Iris pigment epithelial cell (primary cell): ENCODE data around the gene TCF7L2.

Experiments used
- DNase-seq: peaks from one replicate; pipeline ENCODE4 v3.0.0-alpha.2; 2011; ENCODE audit warnings: low read depth

TCF7L2 gene

GRCh38 chr10:113148901-113149300 lies 198.9 kb downstream of the TCF7L2 start:
- DNase-seq = no peak

DNA sequence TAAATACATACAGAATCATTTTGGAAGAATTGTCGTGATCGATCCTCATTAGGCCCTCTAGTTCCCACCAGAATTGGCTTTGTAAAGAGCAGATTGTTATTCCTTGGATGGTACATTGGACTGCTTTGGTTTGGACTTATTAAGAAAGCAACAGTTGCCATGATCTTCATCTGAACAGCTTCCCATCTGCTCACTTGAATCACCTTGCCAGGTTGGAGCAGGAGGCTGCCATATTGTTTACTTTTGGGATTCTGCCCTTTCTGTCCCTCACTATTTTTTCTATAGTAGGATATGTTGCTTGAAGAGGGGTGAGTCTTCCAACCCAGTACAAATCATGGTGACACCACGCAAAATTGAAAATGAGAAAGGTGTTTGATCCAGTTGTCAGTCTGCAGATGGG lies 199.6 kb downstream of the TCF7L2 start:
- DNase-seq = no peak

DNA sequence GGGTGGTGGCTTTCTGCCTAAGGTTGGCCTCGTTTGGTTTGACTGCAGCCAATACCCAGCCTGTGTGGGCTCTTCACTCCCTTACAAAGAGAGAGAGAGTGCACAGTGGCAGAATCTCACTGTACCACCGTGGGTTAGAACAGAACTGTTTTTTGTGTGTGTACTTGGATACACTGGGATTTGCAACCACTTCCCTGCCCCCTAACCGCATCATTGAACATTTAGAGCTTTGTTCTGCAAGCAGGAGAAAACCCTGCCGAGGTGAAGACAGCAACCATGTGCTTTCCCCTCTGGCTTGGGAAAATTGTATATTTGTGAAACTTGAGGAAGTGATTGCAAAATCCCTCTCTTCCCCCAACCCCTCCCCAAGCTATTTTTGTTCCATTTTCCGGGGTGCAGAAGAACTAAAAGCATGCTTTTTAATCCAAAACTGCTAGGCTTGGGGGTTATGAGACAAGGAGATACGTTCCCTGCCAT lies 201.2 kb downstream of the TCF7L2 start:
- peak; percentile 48 for DNase-seq

DNA sequence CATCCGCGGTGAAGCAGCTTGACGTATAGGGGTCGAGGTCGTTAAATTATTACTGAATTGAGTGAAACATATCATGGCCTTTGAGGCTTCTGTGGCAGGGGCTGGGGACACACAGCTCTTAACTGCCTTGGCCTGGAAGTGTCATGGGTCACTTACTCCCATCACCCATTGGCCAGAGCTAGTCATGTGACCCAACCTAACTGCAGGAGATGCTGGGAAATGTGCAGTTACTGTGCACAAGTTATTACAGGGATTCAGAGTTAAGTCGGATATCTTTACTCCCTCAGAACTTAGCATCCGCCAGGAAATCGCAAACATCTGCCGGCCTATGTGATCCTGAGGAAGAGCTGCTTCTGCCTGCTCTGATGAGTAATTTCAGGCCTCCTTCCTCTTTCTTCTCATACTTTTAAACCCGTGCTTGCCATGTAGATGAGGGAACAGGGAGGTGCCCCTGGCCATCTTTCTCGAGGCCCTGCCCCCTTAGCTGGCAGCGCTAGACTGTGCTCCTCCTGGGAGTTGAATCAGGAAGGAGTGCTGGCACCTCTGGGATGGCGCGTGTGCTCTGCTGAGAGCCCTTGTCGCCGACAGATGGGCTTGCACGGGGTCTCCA lies 203.6 kb downstream of the TCF7L2 start:
- DNase-seq = no peak

- DNase-seq = no peak
Observed at GRCh38 chr10:113157441-113157840, 207.4 kb downstream of the TCF7L2 start.

DNA sequence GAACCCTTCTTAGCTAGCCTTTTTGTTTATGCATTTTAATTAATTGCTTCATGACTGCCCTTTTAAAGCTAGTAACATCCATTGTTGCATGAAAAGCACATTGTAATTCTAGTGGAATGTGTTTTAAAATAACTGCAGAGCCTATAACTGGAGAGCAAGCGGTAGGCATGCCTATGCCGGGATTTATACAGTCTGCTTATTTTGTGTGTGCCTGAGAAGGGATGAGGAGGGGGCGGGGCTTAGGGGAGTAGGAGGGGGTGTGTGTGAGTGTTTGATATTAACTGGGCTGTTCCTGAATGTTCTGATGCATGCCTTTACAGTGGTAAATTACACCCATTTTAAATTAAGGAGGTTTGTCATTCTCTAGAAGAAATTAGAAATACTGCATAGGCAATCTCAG lies 208.1 kb downstream of the TCF7L2 start:
- DNase-seq = no peak

- no peak for DNase-seq
Observed at GRCh38 chr10:113159563-113159962, 209.5 kb downstream of the TCF7L2 start.

GRCh38 chr10:113160641-113161040 lies 210.6 kb downstream of the TCF7L2 start:
- no peak for DNase-seq

DNA sequence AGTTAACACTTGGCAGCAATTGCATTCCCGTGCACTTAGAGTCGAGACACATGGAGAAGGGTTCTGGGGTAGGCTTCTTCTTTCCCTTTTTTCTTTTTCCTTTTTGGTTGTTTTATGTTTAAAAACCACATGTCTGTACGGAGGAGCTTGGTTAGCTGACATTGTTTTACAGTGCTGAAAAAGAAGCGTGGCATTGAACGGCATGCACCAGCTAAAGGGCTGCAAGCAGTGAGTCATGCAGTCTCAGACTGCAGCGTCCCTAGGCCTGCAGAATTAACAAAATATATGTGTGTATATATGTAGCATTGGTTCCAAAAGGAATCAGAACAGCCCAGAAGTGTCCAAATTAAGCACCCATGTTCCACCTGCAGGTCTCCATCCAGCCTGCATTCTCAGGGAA lies 211.0 kb downstream of the TCF7L2 start:
- DNase-seq = no peak

GRCh38 chr10:113162960-113163359 lies 212.9 kb downstream of the TCF7L2 start:
- no peak for DNase-seq

DNA sequence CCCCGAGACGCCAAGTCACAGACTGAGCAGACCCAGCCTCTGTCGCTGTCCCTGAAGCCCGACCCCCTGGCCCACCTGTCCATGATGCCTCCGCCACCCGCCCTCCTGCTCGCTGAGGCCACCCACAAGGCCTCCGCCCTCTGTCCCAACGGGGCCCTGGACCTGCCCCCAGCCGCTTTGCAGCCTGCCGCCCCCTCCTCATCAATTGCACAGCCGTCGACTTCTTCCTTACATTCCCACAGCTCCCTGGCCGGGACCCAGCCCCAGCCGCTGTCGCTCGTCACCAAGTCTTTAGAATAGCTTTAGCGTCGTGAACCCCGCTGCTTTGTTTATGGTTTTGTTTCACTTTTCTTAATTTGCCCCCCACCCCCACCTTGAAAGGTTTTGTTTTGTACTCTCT lies 215.6 kb downstream of the TCF7L2 start:
- DNase-seq = no peak

DNA sequence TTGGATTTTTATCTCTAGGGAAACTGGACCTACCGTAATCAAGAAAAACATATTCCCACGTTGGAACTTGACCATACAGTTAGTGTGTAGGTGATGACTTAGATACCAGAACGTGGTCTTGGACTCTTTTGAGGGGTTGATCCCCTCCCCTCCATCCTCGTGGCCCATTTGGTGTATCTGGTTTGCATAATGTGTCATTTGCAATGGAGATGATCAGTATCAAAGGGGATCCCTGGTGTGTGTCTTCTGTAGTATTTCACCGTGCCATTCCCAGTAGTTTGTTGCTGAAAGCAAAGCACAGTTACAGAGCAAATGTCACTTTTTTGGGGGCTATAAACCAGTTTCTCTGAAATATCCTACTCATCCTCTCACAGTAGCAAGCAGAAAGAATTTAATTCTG lies 217.7 kb downstream of the TCF7L2 start:
- DNase-seq = no peak

GRCh38 chr10:113168584-113168983 lies 218.5 kb downstream of the TCF7L2 start:
- DNase-seq = no peak

- no peak for DNase-seq
Observed at GRCh38 chr10:113169111-113169510, 219.1 kb downstream of the TCF7L2 start.

DNA sequence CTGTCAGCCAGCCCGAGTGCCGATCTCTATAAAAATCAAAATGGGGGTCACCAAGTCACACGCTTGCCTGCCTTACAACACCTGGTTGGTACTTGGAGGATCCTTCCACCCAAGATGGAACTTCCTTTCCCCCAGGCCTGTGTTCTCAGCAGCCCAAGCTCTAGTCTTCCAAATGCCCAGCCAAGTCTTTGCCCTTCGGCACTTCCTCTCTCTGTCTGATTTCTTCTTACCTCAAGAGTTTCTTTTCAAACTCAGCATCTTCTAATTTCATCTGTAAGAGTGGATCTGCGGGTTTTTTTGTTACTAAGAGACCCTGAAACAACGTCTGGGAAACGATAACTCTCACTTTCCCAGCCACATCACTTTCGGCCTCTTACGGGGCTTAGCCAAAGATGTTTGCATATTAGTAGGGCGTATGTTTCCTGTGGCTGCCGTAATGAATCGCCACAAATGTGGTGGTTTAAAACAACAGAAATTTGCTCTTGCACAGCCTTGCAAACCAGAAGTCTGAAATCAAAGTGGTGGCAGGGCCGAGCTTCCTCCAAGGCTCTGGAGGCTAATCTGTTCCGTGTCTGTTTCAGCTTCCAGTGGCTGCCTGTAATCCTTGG lies 219.9 kb downstream of the TCF7L2 start:
- no peak for DNase-seq

DNA sequence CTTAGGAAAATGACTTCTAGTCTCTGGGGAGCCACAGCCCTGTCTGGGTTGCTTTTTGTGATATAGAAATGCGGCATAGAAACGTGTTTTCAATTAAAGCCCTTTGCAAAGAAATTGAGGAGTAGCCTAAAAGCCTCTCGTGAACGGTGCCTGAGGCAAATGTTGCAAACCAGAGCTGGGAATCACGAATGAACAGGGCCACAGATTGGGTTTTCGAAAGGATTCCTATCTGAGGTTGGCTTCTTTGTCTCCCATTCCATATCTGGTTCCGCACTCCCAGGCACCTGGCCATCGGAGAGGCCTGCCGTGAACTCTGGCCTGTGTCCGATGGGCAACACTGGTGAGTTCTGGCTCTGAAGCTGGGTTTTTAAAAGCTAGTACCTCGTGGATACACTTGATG lies 221.6 kb downstream of the TCF7L2 start:
- no peak for DNase-seq

GRCh38 chr10:113175176-113175575 lies 225.1 kb downstream of the TCF7L2 start:
- DNase-seq = no peak

GRCh38 chr10:113175756-113176651 lies 226.0 kb downstream of the TCF7L2 start:
- no peak for DNase-seq

- no peak for DNase-seq
Observed at GRCh38 chr10:113176652-113177155, 226.7 kb downstream of the TCF7L2 start.

DNA sequence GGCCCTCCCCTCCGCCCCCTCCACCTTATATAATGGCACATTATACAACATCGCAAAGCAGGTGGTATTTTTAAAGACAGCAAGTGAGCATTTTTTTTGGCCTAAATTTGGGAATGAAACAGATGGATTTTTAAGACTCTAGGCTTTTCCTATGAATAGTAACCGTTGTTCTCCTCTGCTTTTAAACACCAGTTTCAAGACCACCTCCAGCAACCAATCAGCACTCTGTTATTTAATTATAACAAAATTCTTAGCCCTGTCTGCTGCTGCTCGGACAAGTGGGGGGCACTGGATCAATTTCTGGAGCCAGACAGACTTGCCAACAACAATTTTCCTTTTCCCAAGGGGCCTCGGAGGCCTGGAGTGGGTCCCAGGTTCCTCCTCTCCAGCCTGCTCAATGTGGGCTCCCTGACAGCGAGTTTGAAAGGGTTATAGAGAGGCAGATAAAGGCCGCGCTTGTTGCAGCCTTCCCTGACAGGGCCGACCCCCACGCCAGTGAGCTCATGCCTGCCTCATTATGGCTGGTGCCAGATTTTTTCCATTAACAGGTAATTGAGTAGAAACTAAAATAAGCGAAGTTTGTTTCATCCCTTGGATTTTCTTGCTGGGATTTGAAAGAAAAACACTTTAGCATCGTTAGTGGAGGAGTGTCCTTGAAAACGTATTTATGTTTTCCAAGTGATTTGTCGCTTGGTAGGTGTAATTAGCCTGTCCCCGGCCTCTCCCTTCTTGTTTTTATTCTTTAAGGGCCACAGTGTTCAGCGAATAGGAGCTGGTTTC lies 227.3 kb downstream of the TCF7L2 start:
- DNase-seq = no peak

GRCh38 chr10:113177936-113178335 lies 227.9 kb downstream of the TCF7L2 start:
- DNase-seq = no peak

DNA sequence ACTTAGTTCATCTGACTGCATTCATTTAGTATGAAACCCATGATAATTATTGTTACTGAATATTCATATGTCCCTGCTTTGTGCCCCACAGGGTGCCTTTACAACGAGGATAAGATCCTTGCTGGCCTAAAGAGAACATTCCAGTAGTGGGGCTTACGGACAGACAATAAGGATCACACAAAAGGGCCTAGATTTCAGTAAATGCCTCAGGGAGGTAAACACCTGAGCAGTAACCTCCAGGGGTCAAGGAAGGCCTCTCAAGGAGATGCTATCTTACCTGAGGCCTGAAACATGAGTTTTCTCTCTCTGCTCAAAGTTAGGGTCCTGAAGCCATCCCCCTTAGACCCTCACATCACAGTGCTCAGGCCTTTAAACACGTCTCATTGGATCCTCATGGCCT lies 228.7 kb downstream of the TCF7L2 start:
- DNase-seq = no peak
